ENCODE data around the gene CFAP74.
A peak's percentile ranks its signal among the peaks of the same experiment; 100 is the strongest.

The CFAP74 gene

GRCh38 chr1:1967151-1967550 lies 36.4 kb downstream of the CFAP74 start:
- no peak for DNase-seq

GRCh38 chr1:1966071-1966740 lies 37.4 kb downstream of the CFAP74 start:
- no peak for DNase-seq

- no peak for DNase-seq
These were observed 38.0 kb downstream of the CFAP74 start for GRCh38 chr1:1965546-1965945.

GRCh38 chr1:1964811-1965210 lies 38.8 kb downstream of the CFAP74 start:
- no peak for DNase-seq

- DNase-seq, result no peak
These were observed 40.0 kb downstream of the CFAP74 start for GRCh38 chr1:1963570-1963969.

GRCh38 chr1:1962752-1963151 lies 40.8 kb downstream of the CFAP74 start:
- no peak for DNase-seq

- DNase-seq, result no peak
These were observed 42.9 kb downstream of the CFAP74 start for GRCh38 chr1:1960480-1961196.

GRCh38 chr1:1959840-1960479 lies 43.6 kb downstream of the CFAP74 start:
- peak; percentile 57 for DNase-seq

- DNase-seq, result no peak
These were observed 44.1 kb downstream of the CFAP74 start for GRCh38 chr1:1959459-1959839.

- DNase-seq, result no peak
These were observed 45.5 kb downstream of the CFAP74 start for GRCh38 chr1:1958071-1958541.

GRCh38 chr1:1957533-1957961 lies 46.0 kb downstream of the CFAP74 start:
- no peak for DNase-seq

GRCh38 chr1:1956586-1957532 lies 46.7 kb downstream of the CFAP74 start:
- DNase-seq, result no peak

GRCh38 chr1:1956101-1956500 lies 47.5 kb downstream of the CFAP74 start:
- DNase-seq, result no peak

GRCh38 chr1:1955621-1956094 lies 47.9 kb downstream of the CFAP74 start:
- DNase-seq, result no peak

GRCh38 chr1:1954831-1955441 lies 48.6 kb downstream of the CFAP74 start:
- DNase-seq, result no peak

- DNase-seq, result no peak
These were observed 49.6 kb downstream of the CFAP74 start for GRCh38 chr1:1954015-1954414.

- DNase-seq, result no peak
These were observed 52.6 kb downstream of the CFAP74 start for GRCh38 chr1:1950940-1951339.

GRCh38 chr1:1948783-1949182 lies 54.8 kb downstream of the CFAP74 start:
- no peak for DNase-seq

- DNase-seq, result no peak
These were observed 56.1 kb downstream of the CFAP74 start for GRCh38 chr1:1947493-1947892.

GRCh38 chr1:1946540-1946939 lies 57.0 kb downstream of the CFAP74 start:
- peak; percentile 7 for DNase-seq

- no peak for DNase-seq
These were observed 57.7 kb downstream of the CFAP74 start for GRCh38 chr1:1945782-1946393.
